Stomach (tissue), 9 donors: ENCODE results near the gene SELENOP. TPM values are rescaled to one million over a fixed set of nuclear protein-coding genes. Genes with fewer than 3 reads are reported as not detected.
A peak's percentile ranks its signal among the peaks of the same experiment; 100 is the strongest.

Experiments
- DNase-seq, 2 donors: peaks; one replicate each; pipeline versions ENCODE4 v3.0.0 to v3.0.0-alpha.2; 2013 to 2019
- H3K27ac ChIP-seq, 5 donors: fragments of 200-600 bp in 4 of 5; sonication (generic) in 4 of 5; one replicate each; pipeline ENCODE4 v1.5.1; 2013 to 2019; ENCODE audit warnings: mild to moderate bottlenecking in 1 of 5, moderate library complexity in 1 of 5
- H3K27me3 ChIP-seq, 3 donors: fragments of 200-600 bp; sonication (generic); one replicate each; pipeline ENCODE4 v1.5.1; 2017 to 2019; ENCODE audit warnings: mixed run types in 1 of 3
- H3K36me3 ChIP-seq, 4 donors: fragments of 200-600 bp; sonication (generic); 1 replicate in 3 of 4; 2 replicates in 1 of 4; pipeline ENCODE4 v1.5.1; 2016 to 2019
- H3K4me1 ChIP-seq, 4 donors: fragments of 200-600 bp; sonication (generic); one replicate each; pipeline ENCODE4 v1.5.1; 2016 to 2019
- H3K4me3 ChIP-seq, 4 donors: fragments of 200-600 bp; sonication (generic) in 3 of 4; one replicate each; pipeline ENCODE4 v1.5.1; 2016 to 2019; ENCODE audit warnings: mild to moderate bottlenecking in 1 of 4
- H3K9me3 ChIP-seq, 4 donors: fragments of 200-600 bp; sonication (generic); one replicate each; pipeline ENCODE4 v1.5.1; 2016 to 2019
- CTCF ChIP-seq, 7 experiments: fragments of 450-650 bp in 4 of 7; fragments of 200-600 bp in 3 of 7; sonication (generic) in 3 of 7; IDR thresholded peaks; one replicate each; pipeline ENCODE4 v1.5.1; 2016 to 2019; ENCODE audit warnings: antibody characterized with exemption in 7 of 7, control low read depth in 2 of 7, mild to moderate bottlenecking in 1 of 7
- EP300 ChIP-seq: sonication (generic); formaldehyde crosslinking; IDR thresholded peaks from one replicate; pipeline ENCODE4 v1.6.1; 2017; ENCODE audit warnings: antibody characterized with exemption
- POLR2A ChIP-seq, 4 donors: fragments of 450-650 bp; IDR thresholded peaks; one replicate each; pipeline ENCODE4 v1.6.1; 2016; ENCODE audit warnings: antibody characterized with exemption in 4 of 4, control low read depth in 2 of 4, mild to moderate bottlenecking in 1 of 4, moderate library complexity in 1 of 4
- POLR2AphosphoS5 ChIP-seq, 3 donors: sonication (generic); formaldehyde crosslinking; IDR thresholded peaks; one replicate each; pipeline ENCODE4 v1.6.1; 2016; ENCODE audit warnings: antibody characterized with exemption in 3 of 3
- WGBS, 5 donors: extraction: QIAGEN DNeasy Blood & Tissue Kit in 3 of 5; methylation state at CpG; one replicate each; pipeline versions ENCODE4 v1.1.5 to v1.1.7; 2013 to 2018; 5-methylcytosine and 5-hydroxymethylcytosine counted together
- intact Hi-C: fragments of 100-400 bp; cut with DNase I; formaldehyde crosslinking; loops from one replicate; pipeline ENCODE4 v1.15.1; 2023; ENCODE audit warnings: low total_unique reads
- polyA plus RNA-seq, 3 donors: library from polyadenylated mRNA; stranded (reverse); fragments of 200-250 nt; gene quantifications; one replicate each; pipeline ENCODE4 v1.2.3, GENCODE V29; 2013
- total RNA-seq, 5 donors: library from RNA; depleted of rRNA; stranded (reverse); fragments of >200 nt; gene quantifications; one replicate each; pipeline versions ENCODE4 v1.1.0 to v1.2.3, GENCODE V29; 2014 to 2016
- donor health status: healthy with polysubstance abuse.
- donor health status: Bipolar disorder and iron deficiency.
- donor health status: healthy.

The SELENOP gene
- total and polyA plus RNA-seq, 8 donors, result 83.5 to 484 (median 261) TPM

DNA sequence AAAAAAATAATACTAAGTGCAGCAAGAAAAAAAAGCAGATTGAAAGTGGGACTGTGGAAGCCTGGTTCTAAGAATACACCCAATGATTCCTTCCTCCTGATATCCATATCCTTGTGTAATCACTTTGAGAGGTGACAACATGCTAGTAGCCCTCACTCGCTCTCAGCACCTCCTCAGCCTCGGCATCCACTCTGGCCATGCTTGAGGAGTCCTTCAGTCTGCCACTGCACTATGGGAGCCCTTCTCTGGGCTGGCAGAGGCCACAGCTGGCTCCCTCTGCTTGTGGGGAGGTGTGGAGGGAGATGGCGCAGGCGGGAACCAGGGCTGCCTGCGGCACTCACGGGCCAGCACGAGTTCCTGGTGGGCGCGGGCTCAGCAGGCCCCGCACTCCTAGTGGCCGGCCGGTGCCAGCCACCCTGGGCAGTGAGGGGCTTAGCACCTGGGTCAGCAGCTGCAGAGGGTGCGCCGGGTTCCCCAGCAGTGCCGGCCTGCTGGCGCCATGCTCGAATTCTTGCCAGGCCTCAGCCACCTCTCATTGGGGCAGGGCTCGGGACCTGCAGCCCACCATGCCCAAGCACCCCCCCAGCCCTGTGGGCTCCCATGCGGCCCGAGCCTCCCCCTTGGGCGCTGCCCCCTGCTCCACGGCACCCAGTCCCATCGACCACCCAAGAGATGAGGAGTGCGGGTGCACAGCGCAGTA is 24.5 kb upstream of the SELENOP start:
- intact Hi-C loops, result no loop called here
- Histone ChIP-seq H3K9me3 (peaks cover 0 to 7% (median 0%) of the 10 kb centered on the region in 4 donors), H3K27ac (no peak overlapping the region), H3K27me3 (no peaks in the 10 kb centered on the region), H3K4me1 (peaks cover 10 to 19% (median 13%) of the 10 kb centered on the region in 4 donors), H3K4me3 (no peak overlapping the region), H3K36me3 (no peaks in the 10 kb centered on the region)
- TF ChIP-seq POLR2A (IDR thresholded peaks at IDR 0.05) (no peak), EP300 (no peak), CTCF (IDR thresholded peaks at IDR 0.05) (no peak), POLR2AphosphoS5 (IDR thresholded peaks at IDR 0.05) (no peak)
- no peak for DNase-seq
- 87 to 98% (median 97%) methylated on average over 12 to 25 of the region's 25 CpGs for WGBS, 5 donors

DNA sequence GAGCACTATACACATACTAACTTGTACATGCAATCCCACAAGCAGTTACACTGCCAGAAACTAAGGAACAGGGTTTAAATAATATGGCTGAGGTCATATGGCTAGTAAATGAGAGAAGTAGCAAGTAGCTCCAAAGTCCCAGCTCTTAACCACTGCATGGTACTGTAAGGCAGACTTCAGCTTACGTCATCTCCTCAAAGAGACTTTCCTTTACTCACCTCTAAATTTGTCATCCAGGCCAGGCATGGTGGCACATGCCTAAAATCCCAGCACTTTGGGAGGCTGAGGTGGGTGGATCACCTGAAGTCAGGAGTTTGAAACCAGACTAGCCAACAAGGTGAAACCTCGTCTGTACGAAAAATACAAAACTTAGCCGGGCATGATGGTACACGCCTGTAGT is 20.4 kb upstream of the SELENOP start:
- TF ChIP-seq POLR2A (IDR thresholded peaks at IDR 0.05), result no peak
- no peak for TF ChIP-seq EP300
- no peak for TF ChIP-seq CTCF (IDR thresholded peaks at IDR 0.05)
- no peak for TF ChIP-seq POLR2AphosphoS5 (IDR thresholded peaks at IDR 0.05)

GRCh38 chr5:42830924-42831323 is 19.2 kb upstream of the SELENOP start:
- H3K27me3 ChIP-seq, result no peaks in the 10 kb centered on the region
- H3K9me3 ChIP-seq, result no peaks in the 10 kb centered on the region
- no peak overlapping the region for H3K27ac ChIP-seq
- no peaks in the 10 kb centered on the region for H3K36me3 ChIP-seq
- TF ChIP-seq POLR2A (IDR thresholded peaks at IDR 0.05) (no peak), CTCF (IDR thresholded peaks at IDR 0.05) (no peak), POLR2AphosphoS5 (IDR thresholded peaks at IDR 0.05) (no peak), EP300 (no peak)
- no peak overlapping the region for H3K4me3 ChIP-seq
- no peak for DNase-seq
- peaks cover 0 to 26% (median 7%) of the 10 kb centered on the region in 4 donors for H3K4me1 ChIP-seq
- intact Hi-C loops, result no loop called here
- 79 to 92% (median 83%) methylated on average over 2 of the region's 2 CpGs for WGBS, 5 donors

More for the DNA sequence above, 20.4 kb upstream of the SELENOP start:
- intact Hi-C loops, result no loop called here
- no peak overlapping the region for H3K4me3 ChIP-seq
- H3K27me3 ChIP-seq, result no peaks in the 10 kb centered on the region
- peaks cover 0 to 7% (median 0%) of the 10 kb centered on the region in 4 donors for H3K9me3 ChIP-seq
- no peak overlapping the region for H3K27ac ChIP-seq
- no peaks in the 10 kb centered on the region for H3K36me3 ChIP-seq
- no peak for DNase-seq
- 91 to 99% (median 97%) methylated on average over 5 of the region's 5 CpGs for WGBS, 5 donors
- peaks cover 0 to 16% (median 3%) of the 10 kb centered on the region in 4 donors for H3K4me1 ChIP-seq

- TF ChIP-seq EP300 (no peak), POLR2A (IDR thresholded peaks at IDR 0.05) (no peak), POLR2AphosphoS5 (IDR thresholded peaks at IDR 0.05) (no peak), CTCF (IDR thresholded peaks at IDR 0.05) (no peak)
- Histone ChIP-seq H3K4me1 (peaks cover 0 to 48% (median 7%) of the 10 kb centered on the region in 4 donors), H3K27me3 (no peaks in the 10 kb centered on the region), H3K4me3 (no peak overlapping the region), H3K36me3 (no peaks in the 10 kb centered on the region), H3K27ac (peak overlapping the region in 1 of 5 donors; percentile 6), H3K9me3 (no peaks in the 10 kb centered on the region)
- WGBS, 5 donors, result 50 to 77% (median 73%) methylated on average over 2 of the region's 2 CpGs
- DNase-seq, result peak in 1 of 2 donors; percentile 76
- intact Hi-C loops, result no loop called here
Measured at GRCh38 chr5:42828671-42829070, 17.0 kb upstream of the SELENOP start.
